ENCODE data around the gene ZCCHC13.
"Not testable (repeated sequence)": the region's sequence is repeated elsewhere in the genome, so short reads cannot be mapped to it uniquely, and the experiment has no call there.

ZCCHC13 gene

DNA sequence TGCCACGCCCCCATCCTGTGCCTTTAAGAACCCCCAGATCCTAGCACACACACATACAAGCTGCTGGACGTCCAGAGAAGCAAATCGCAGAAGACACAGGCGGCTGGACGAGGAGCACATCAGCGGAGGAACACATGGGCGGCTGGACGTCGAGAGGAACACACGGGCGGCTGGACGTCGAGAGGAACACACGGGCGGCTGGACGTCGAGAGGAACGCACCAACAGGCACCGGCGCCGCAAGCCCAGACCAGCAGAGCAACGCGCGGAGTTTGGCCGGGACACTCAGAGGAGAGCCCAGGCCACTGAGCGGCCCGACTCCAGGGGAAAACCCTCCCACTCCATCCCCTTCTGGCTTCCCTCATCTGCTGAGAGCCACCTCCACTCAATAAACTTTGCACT lies 17.2 kb downstream of the ZCCHC13 start:
- FAIRE-seq (no peak), DNase-seq (ENCODE audit: low spot score) (no peak)

- FAIRE-seq, result no peak
- no peak for DNase-seq (ENCODE audit: low spot score)
Observed at GRCh38 chrX:74324131-74324530, 20.2 kb downstream of the ZCCHC13 start.

DNA sequence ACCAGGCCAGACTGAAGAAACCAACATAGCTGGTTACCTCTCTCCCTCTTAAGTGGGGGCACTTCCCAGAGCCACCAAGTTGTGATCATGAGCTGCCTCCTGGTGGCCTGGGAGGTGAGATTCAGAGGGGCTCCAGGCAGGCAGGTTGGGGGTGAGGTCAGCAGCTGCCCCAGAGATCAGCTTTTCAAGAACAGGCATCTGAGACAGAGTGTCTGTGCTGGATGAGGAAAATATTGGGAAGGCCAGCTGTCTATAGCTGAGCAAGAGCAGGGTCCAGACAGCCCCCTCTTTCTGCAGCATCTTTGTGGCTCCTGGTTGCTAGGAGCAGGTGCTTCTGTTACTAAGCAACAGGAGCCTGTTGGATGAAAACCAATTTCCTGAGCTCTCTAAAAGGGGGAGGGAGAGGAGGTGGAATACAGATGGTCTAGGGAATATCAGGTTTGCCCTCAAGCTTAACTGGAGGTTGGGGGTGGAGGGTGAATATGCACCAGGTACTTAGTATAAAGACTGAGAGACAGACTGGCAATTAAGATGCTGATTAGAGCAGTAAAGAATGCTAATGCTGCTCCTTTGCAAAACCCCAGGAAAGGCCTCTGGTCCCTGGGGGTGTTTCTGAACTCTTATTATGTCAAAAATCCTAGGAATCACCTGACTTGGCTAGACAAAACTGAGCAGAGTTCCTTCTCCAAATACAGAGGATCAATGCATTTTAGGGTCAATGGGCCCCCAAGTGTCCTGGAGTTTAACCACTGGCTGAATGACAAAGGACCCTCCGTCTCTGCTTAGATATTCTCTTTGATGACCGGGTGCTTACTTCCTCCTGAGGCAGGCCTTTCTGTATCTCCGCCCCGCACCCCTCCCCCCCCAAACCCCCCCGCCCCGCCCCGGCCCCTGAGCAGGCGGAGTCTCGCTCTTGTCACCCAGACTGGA lies 21.4 kb downstream of the ZCCHC13 start:
- FAIRE-seq, result no peak

DNA sequence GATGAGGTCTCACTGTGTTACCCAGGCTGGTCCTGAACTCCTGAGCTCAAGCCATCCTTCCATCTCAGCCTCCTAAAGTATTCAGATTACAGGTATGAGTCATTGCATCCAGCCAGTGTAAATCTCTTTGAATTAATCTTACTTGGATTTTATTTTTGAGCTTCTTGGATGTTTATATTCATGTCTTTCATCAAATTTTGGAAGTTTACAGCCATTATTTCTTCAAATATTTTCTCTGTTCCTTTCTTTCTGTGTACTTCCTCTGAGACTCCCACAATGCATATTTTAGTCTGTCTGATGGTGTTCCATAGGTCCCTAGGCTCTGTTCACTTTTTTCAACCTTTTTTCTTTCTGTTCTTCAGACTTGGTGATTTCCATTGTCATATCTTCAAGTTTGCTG lies 34.9 kb downstream of the ZCCHC13 start:
- FAIRE-seq (no peak), DNase-seq (ENCODE audit: low spot score) (no peak)

More for the DNA sequence above, 21.4 kb downstream of the ZCCHC13 start:
- DNase-seq (ENCODE audit: low spot score), result no peak

- FAIRE-seq (no peak), DNase-seq (ENCODE audit: low spot score) (no peak)
Observed at GRCh38 chrX:74340051-74340450, 36.1 kb downstream of the ZCCHC13 start.

- not testable (repeated sequence) for DNase-seq (ENCODE audit: low spot score); FAIRE-seq
Observed at GRCh38 chrX:74342211-74342610, 38.2 kb downstream of the ZCCHC13 start.

DNA sequence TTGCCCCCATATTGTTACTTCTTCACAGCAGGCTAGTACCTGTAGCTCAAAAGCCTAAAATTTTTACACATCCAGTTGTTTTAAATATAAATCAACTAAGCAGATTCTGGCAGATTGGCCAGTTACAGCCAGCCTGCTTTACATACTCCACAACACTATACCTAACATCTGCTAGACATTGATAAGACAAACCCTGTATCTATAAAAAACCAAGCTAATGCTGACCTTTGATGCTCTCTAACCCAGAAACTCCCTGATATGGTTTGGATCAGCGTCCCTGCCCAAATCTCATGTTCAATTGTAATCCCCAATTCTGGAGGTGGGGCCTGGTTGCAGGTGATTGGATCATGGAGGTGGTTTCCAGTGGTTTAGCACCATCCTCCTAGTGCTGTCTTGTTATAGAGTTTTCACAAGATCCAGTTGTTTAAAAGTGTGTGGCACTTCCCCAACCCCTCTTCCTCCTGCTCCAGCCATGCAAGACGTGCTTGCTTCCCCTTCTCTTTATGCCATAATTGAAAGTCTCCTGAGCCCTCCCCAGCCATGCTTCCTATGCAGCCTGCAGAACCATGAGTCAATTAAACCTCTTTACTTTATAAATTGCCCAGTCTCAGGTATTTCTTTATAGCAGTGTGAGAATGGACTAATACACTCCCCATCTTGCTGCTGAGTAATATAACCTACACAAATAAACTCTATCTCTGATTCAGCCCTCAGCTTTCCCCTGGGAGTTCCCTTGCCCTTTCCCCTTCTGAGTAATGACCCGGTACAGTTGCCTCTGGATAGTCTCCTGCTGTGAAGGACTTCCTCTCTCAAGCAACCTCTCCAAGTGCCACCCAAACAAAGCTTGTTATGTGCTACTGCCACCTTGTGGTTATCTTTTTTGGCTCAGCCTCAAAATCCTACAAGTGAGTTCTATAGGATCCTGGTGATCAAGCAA lies 39.6 kb downstream of the ZCCHC13 start:
- FAIRE-seq, result peak; percentile 98
- peak; percentile 91 for DNase-seq (ENCODE audit: low spot score)

- DNase-seq (ENCODE audit: low spot score), result no peak
- FAIRE-seq, result no peak
Observed at GRCh38 chrX:74344280-74344622, 40.3 kb downstream of the ZCCHC13 start.

GRCh38 chrX:74346088-74346487 lies 42.1 kb downstream of the ZCCHC13 start:
- DNase-seq (ENCODE audit: low spot score) (no peak), FAIRE-seq (no peak)

DNA sequence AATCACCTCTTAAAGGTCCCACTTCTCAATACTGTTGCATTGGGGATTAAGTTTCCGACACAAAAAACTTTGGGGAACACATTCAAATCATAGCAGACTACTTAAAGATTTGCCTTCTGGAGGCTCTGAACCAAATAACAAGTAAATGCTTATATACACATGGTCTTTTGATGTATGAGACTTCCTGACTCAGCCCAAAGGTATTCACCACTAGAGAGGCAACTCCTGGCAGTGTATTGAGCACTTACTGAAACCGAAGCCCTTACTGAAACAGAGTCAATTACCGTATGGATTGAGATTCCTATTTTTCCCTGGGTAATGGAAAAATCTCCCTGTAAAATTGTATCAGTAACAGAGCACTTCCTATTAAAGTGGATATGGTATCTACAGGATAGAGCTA lies 45.4 kb downstream of the ZCCHC13 start:
- peak; percentile 7 for DNase-seq (ENCODE audit: low spot score)
- FAIRE-seq, result no peak

GRCh38 chrX:74351760-74352159 lies 47.8 kb downstream of the ZCCHC13 start:
- FAIRE-seq (no peak), DNase-seq (ENCODE audit: low spot score) (no peak)

- DNase-seq (ENCODE audit: low spot score) (no peak), FAIRE-seq (no peak)
Observed at GRCh38 chrX:74353984-74354383, 50.0 kb downstream of the ZCCHC13 start.
